GM13977 (cell line): ENCODE results near the gene JAG2.

ENCODE experiments used
- DNase-seq: peaks from one replicate; pipeline ENCODE4 v3.0.0; 2012; ENCODE audit warnings: low spot score
- in situ Hi-C: fragments of 300-500 bp; cut with MboI; formaldehyde crosslinking; loops from one replicate; pipeline ENCODE4 v1.12.0; 2022; ENCODE audit warnings: low sequenced_read_pairs, low pct_unique_long_range_greater_than_20kb, mixed read lengths, inconsistent platforms; ENCODE audit not compliant: unreplicated experiment
- TF ChIP-seq, protein P1 (sequence below): IDR thresholded peaks from 2 replicates; pipeline ENCODE4 v1.5.1; 2012; ENCODE audit warnings: mild to moderate bottlenecking, control low read depth; ENCODE audit not compliant: insufficient read depth; ENCODE audit errors: extremely low read depth, missing control alignments

Gene JAG2

DNA sequence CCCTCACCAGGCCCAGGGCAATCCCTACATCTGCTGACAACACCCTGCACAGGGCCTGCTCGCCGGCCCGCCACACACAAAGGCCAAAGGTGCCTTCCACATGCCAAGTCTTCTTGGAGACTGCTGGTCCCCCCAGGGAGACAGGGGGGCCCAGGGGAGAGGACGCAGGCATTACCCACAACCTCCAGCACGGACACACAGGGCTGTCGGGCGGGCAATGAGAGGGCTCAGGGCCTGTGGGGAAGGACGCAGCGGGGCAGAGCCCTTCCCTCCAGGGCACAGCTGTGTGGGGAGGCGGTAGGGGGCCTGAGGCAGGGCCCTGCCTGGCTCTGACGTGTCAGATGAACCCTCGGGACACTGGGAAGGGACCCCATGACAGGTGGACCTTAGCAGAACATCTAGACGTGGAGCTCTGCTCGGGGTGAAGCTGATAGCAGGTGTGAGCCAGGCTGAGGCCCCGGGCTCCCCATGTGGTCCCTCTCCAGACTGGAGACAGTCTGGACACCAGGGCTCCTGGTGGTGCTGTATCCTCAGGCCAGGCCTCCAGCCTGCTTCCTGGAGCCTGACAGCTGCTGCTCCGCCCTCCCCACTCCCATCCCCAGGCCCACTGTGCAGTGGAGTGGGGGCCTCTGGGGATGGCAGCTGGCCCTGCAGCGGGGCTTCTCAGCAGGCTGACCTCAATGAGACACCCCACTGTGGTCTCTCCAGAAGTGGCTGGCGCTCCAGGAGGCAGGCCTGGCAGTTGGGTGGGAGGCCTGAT is 44.1 kb upstream of the JAG2 start:
- in situ Hi-C loops = no loop called here
- no peak for DNase-seq
- TF ChIP-seq, protein P1, sequence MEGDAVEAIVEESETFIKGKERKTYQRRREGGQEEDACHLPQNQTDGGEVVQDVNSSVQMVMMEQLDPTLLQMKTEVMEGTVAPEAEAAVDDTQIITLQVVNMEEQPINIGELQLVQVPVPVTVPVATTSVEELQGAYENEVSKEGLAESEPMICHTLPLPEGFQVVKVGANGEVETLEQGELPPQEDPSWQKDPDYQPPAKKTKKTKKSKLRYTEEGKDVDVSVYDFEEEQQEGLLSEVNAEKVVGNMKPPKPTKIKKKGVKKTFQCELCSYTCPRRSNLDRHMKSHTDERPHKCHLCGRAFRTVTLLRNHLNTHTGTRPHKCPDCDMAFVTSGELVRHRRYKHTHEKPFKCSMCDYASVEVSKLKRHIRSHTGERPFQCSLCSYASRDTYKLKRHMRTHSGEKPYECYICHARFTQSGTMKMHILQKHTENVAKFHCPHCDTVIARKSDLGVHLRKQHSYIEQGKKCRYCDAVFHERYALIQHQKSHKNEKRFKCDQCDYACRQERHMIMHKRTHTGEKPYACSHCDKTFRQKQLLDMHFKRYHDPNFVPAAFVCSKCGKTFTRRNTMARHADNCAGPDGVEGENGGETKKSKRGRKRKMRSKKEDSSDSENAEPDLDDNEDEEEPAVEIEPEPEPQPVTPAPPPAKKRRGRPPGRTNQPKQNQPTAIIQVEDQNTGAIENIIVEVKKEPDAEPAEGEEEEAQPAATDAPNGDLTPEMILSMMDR = no peak

GRCh38 chr14:105211758-105212089 is 43.1 kb upstream of the JAG2 start:
- no peak for DNase-seq
- TF ChIP-seq, protein P1 = no peak
- in situ Hi-C loops = no loop called here

- in situ Hi-C loops = no loop called here
- no peak for DNase-seq
- TF ChIP-seq, protein P1 = no peak
These were observed 42.6 kb upstream of the JAG2 start for GRCh38 chr14:105211086-105211757.

DNA sequence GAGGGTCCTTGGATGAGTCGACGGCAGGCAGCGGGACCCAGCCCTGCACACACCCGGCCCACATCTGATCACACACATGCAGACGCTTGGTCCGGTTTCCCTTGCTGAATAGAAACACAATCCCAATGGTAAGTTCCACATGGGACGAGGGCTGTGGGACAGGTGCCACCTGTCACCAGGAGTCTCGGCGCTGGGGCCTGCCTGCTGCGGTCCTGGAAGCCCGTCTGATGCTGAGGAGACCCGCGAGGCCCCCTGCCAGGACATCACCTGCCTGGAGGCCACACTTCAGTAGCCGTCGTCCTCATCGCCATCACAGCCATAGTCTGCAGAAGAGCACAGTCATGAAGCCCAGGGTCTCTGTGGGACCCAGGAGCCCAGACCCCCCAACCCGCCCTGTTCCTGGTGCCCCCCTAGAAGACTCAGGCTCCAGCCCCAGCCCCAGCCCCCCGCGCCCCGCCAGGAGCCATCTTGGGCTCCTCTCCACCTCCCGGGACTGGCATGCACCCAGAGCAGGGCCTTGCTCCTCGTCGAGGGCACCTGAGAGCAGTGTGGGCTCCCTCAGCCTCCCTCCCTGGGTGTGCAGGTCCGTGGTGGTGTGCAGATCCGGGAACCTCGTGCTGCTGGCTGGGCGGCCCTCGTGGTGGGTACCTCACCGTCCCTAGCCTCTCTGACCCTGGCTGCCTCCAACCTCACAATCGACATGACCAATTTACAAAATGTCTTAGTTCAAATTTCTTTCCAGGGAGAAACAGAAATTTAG is 41.9 kb upstream of the JAG2 start:
- DNase-seq = no peak
- in situ Hi-C loops = no loop called here
- TF ChIP-seq, protein P1 = no peak

GRCh38 chr14:105209646-105210045 is 41.1 kb upstream of the JAG2 start:
- DNase-seq = no peak
- in situ Hi-C loops = no loop called here
- TF ChIP-seq, protein P1 = no peak

DNA sequence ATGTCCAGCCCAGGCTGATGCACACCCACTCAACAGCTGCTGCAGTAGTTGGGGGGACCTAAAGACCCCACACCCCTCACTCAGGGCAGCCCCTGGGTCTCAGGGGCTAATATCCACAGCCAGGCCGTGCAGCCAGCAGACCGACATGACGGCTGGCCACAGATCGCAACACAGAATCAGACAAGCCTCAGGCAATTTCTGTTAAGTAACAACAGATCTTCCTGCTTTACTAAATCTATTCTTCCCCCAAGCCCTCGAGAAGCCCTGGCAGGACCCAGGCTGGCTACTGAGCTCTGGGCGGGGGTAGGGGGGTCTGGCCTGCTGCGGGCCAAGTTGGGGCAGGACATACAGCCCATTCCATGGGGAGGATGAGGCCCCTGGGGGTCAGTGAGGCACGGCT is 40.5 kb upstream of the JAG2 start:
- in situ Hi-C loops = no loop called here
- DNase-seq = no peak
- TF ChIP-seq, protein P1 = no peak
